Activated CD8-positive, alpha-beta T cell treated with anti-CD3 and anti-CD28 coated beads for 36 hours (primary cell): ENCODE data around the gene CORO2B. TPM values are rescaled to one million over a fixed set of nuclear protein-coding genes. Genes with fewer than 3 reads are reported as not detected.

Experiments used
- ATAC-seq: fragments of 200-7000 bp; cut with Tn5 transposase; one replicate; pipeline ENCODE4 v1.10.0; 2021; ENCODE audit warnings: mild to moderate bottlenecking, moderate library complexity
- CTCF ChIA-PET: fragments of 350-600 bp; sonication (Branson Sonifier 250); formaldehyde crosslinking; loops from one replicate; lab custom pipeline; 2021; ENCODE audit warnings: antibody characterized with exemption; lab: Charles Lee
- POLR2A ChIA-PET: fragments of 350-600 bp; sonication (Branson Sonifier 250); formaldehyde crosslinking; loops from one replicate; lab custom pipeline; 2021; ENCODE audit warnings: antibody characterized with exemption; lab: Charles Lee
- DNase-seq: peaks from one replicate; pipeline ENCODE4 v3.0.0-alpha.2; 2020
- H3K27ac Mint-ChIP-seq: one replicate; pipeline ENCODE4 v1.8.0; 2021; ENCODE audit warnings: mild to moderate bottlenecking, mixed read lengths
- H3K27me3 Mint-ChIP-seq: one replicate; pipeline ENCODE4 v1.8.0; 2021; ENCODE audit warnings: mixed read lengths
- H3K36me3 Mint-ChIP-seq: one replicate; pipeline ENCODE4 v1.8.0; 2021; ENCODE audit warnings: low read depth, mixed read lengths
- H3K4me1 Mint-ChIP-seq: one replicate; pipeline ENCODE4 v1.8.0; 2021; ENCODE audit warnings: low read depth, mixed read lengths
- H3K4me3 Mint-ChIP-seq: one replicate; pipeline ENCODE4 v1.8.0; 2021; ENCODE audit warnings: mild to moderate bottlenecking, moderate library complexity, mixed read lengths
- H3K9me3 Mint-ChIP-seq: one replicate; pipeline ENCODE4 v1.8.0; 2021; ENCODE audit warnings: mixed read lengths
- intact Hi-C: fragments of 100-400 bp; cut with micrococcal nuclease; formaldehyde crosslinking; loops from one replicate; pipeline ENCODE4 v1.10.0; 2022
- total RNA-seq, 2 experiments: library from RNA; stranded (reverse); gene quantifications; one replicate each; pipeline ENCODE4 v1.2.3, GENCODE V29; 2021
- TF ChIP-seq, protein P1 (sequence below): fragments of 200-600 bp; IDR thresholded peaks from one replicate; pipeline ENCODE4 v1.8.0; 2022; ENCODE audit warnings: antibody characterized with exemption, mild to moderate bottlenecking

CORO2B gene
- total RNA-seq, 2 experiments from 2014 or later, result not detected

- H3K4me3 Mint-ChIP-seq, result no peak overlapping the region
- H3K27ac Mint-ChIP-seq, result no peak overlapping the region
- H3K4me1 Mint-ChIP-seq, result no peaks in the 10 kb centered on the region
- no peaks in the 10 kb centered on the region for H3K9me3 Mint-ChIP-seq
- H3K36me3 Mint-ChIP-seq, result no peaks in the 10 kb centered on the region
- no peak for DNase-seq
- ChIA-PET CTCF (interaction anchor here (0.9 to 2.1 kb wide), 3 partner anchors 21 to 112 kb away, joined by 3 to 6 read pairs (median 5); no protein-coding TSS in a partner anchor), POLR2A (interaction anchor here (0.6 kb wide), 1 partner anchor 37 kb away, joined by 3 read pairs; no protein-coding TSS in a partner anchor)
- no peak for ATAC-seq
- intact Hi-C loops, result no loop called here
- TF ChIP-seq, protein P1, sequence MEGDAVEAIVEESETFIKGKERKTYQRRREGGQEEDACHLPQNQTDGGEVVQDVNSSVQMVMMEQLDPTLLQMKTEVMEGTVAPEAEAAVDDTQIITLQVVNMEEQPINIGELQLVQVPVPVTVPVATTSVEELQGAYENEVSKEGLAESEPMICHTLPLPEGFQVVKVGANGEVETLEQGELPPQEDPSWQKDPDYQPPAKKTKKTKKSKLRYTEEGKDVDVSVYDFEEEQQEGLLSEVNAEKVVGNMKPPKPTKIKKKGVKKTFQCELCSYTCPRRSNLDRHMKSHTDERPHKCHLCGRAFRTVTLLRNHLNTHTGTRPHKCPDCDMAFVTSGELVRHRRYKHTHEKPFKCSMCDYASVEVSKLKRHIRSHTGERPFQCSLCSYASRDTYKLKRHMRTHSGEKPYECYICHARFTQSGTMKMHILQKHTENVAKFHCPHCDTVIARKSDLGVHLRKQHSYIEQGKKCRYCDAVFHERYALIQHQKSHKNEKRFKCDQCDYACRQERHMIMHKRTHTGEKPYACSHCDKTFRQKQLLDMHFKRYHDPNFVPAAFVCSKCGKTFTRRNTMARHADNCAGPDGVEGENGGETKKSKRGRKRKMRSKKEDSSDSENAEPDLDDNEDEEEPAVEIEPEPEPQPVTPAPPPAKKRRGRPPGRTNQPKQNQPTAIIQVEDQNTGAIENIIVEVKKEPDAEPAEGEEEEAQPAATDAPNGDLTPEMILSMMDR, result no peak
- peaks cover 4% of the 10 kb centered on the region for H3K27me3 Mint-ChIP-seq
These were observed 184.3 kb downstream of the CORO2B start for GRCh38 chr15:68763063-68763462.

GRCh38 chr15:68764090-68764489 lies 185.3 kb downstream of the CORO2B start:
- Mint-ChIP-seq H3K27me3 (peaks cover 3% of the 10 kb centered on the region), H3K27ac (no peak overlapping the region), H3K4me3 (no peak overlapping the region), H3K36me3 (no peaks in the 10 kb centered on the region), H3K9me3 (no peaks in the 10 kb centered on the region), H3K4me1 (peaks cover 4% of the 10 kb centered on the region)
- TF ChIP-seq, protein P1, result no peak
- ChIA-PET POLR2A (no interaction called here), CTCF (interaction anchor here (2.1 kb wide), 1 partner anchor 20 kb away, joined by 5 read pairs; no protein-coding TSS in a partner anchor)
- intact Hi-C loops, result no loop called here
- DNase-seq, result no peak
- no peak for ATAC-seq

DNA sequence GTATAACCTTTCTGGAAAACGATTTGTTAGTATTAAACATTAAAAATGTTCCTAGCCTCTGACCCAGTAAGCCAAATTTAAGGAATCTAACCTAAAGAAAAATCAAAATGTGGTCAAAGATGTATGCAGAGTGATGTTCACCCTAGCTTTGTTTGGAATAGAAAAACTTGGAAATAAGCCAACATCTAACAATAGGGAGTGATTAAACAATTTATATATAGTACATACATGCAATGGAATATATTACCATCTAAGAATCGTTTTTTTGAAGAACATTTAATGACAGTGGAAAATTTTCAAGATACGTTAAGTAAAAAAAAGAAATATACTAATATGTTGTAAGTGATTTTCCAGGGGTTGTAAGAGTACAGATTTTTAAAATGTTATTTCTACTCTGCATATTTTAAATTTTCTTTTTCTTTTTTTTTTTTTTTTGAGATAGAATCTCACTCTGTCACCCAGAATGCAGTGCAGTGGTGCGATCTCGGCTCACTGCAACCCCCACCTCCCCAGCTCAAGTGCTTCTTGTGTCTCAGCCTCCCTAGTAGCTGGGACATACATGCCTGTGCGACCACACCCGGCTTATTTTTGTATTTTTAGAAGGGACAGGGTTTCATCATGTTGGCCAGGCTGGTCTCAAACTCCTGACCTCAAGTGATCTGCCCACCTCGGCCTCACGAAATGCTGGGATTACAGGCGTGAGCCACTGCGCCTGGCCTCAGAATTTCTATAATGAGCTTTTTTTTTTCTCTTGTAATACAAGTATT lies 187.0 kb downstream of the CORO2B start:
- no peak overlapping the region for H3K4me3 Mint-ChIP-seq
- POLR2A ChIA-PET, result no interaction called here

DNA sequence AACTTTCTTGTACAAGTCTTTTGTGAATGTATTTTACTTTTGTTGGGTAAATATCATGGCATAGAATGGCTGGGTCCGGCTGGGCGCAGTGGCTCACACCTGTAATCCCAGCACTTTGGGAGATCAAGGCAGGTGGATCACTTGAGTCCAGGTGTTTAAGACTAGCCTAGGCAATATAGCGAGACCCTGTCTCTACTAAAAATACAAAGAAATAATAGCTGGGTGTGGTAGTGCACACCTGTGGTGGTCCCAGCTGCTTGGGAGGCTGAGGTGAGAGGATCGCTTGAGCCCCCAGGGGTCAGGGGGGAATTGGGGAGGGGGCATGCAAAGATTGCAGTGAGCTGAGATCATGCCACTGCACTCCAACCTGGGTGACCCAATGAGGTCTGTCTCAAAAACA lies 189.0 kb downstream of the CORO2B start:
- no peak for ATAC-seq
- H3K4me1 Mint-ChIP-seq, result peaks cover 4% of the 10 kb centered on the region
- peaks cover 3% of the 10 kb centered on the region for H3K27me3 Mint-ChIP-seq
- H3K4me3 Mint-ChIP-seq, result no peak overlapping the region
- DNase-seq, result no peak
- H3K27ac Mint-ChIP-seq, result no peak overlapping the region
- H3K9me3 Mint-ChIP-seq, result no peaks in the 10 kb centered on the region
- POLR2A ChIA-PET, result no interaction called here
- TF ChIP-seq, protein P1, result no peak
- no peaks in the 10 kb centered on the region for H3K36me3 Mint-ChIP-seq
- intact Hi-C loops, result no loop called here
- CTCF ChIA-PET, result interaction anchor here (1.3 kb wide), 1 partner anchor 107 kb away, joined by 3 read pairs; no protein-coding TSS in a partner anchor

More for the DNA sequence above, 187.0 kb downstream of the CORO2B start:
- CTCF ChIA-PET, result interaction anchor here (1.1 kb wide), 1 partner anchor 103 kb away, joined by 3 read pairs; no protein-coding TSS in a partner anchor
- no peak for ATAC-seq
- Mint-ChIP-seq H3K27me3 (peaks cover 4% of the 10 kb centered on the region), H3K27ac (no peak overlapping the region), H3K36me3 (no peaks in the 10 kb centered on the region), H3K9me3 (no peaks in the 10 kb centered on the region), H3K4me1 (peaks cover 4% of the 10 kb centered on the region)
- intact Hi-C loops, result no loop called here
- DNase-seq, result no peak
- TF ChIP-seq, protein P1, result no peak

- Mint-ChIP-seq H3K4me3 (no peak overlapping the region), H3K9me3 (no peaks in the 10 kb centered on the region), H3K36me3 (no peaks in the 10 kb centered on the region), H3K27me3 (peaks cover 3% of the 10 kb centered on the region), H3K4me1 (peaks cover 4% of the 10 kb centered on the region), H3K27ac (no peak overlapping the region)
- CTCF ChIA-PET, result interaction anchor here (1.3 kb wide), 1 partner anchor 106 kb away, joined by 3 read pairs; no protein-coding TSS in a partner anchor
- intact Hi-C loops, result no loop called here
- POLR2A ChIA-PET, result no interaction called here
- DNase-seq, result no peak
- ATAC-seq, result no peak
- TF ChIP-seq, protein P1, result no peak
These were observed 189.5 kb downstream of the CORO2B start for GRCh38 chr15:68768321-68768720.
